GM18868 (cell line): ENCODE data around the gene LMBR1L.
"Not testable (repeated sequence)": the region's sequence is repeated elsewhere in the genome, so short reads cannot be mapped to it uniquely, and the experiment has no call there.

Experiments used
- ATAC-seq: cut with Tn5 transposase; IDR thresholded peaks from one replicate; pipeline ENCODE4 v1.9.1; 2021; ENCODE audit warnings: mild to moderate bottlenecking, moderate library complexity; ENCODE audit not compliant: unreplicated experiment

Gene LMBR1L, protein sequence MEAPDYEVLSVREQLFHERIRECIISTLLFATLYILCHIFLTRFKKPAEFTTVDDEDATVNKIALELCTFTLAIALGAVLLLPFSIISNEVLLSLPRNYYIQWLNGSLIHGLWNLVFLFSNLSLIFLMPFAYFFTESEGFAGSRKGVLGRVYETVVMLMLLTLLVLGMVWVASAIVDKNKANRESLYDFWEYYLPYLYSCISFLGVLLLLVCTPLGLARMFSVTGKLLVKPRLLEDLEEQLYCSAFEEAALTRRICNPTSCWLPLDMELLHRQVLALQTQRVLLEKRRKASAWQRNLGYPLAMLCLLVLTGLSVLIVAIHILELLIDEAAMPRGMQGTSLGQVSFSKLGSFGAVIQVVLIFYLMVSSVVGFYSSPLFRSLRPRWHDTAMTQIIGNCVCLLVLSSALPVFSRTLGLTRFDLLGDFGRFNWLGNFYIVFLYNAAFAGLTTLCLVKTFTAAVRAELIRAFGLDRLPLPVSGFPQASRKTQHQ

GRCh38 chr12:49110464-49111155 lies at the start of gene LMBR1L:
Gene LMBR1L (minus strand): TSS chr12:49110847. CDS start chr12:49110555, 292 bp downstream.
- ATAC-seq = peak; percentile 98

DNA sequence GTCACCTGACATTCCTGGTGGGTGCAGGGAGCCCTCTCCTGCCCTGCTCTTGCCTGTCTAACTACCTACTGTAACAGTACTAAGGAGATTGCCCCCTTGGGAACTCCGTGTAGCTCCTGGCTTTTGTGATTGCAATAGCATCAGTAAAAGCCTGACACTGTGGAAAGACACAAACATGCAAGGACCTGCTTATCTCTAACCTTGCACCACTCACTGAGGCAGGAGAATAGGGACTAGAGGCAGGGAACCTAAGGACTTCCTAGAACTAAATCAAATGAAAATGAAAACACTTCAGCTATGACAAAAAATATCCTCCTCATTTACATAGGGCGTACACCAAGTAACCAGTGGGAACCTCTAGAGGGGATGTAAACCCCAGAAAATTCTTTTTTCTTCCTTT lies 49.8 kb upstream of the LMBR1L start:
- ATAC-seq = no peak

- no peak for ATAC-seq
These were observed 43.6 kb upstream of the LMBR1L start for GRCh38 chr12:49154221-49154620.

GRCh38 chr12:49147384-49147783 lies 36.7 kb upstream of the LMBR1L start:
- ATAC-seq = no peak

DNA sequence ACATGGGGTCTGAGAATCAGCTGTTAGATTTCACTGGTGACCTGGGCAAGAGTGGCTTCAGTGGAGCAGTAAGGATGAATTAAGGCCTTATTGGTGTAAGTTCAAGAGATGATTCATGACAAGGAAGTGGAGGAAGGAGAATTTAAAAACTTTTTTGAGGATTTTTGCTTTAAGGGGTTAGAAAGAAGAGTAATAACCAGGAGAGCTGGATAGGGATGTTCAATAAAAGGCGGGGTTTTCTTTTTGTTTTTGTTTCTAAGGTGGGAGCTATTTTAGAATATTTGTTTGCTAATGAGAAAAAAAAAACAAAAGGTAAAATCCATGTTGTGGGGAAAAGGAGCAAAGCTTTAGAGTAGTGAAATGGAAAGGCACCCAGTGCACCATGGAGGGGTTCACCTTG lies 35.8 kb upstream of the LMBR1L start:
- ATAC-seq = no peak

DNA sequence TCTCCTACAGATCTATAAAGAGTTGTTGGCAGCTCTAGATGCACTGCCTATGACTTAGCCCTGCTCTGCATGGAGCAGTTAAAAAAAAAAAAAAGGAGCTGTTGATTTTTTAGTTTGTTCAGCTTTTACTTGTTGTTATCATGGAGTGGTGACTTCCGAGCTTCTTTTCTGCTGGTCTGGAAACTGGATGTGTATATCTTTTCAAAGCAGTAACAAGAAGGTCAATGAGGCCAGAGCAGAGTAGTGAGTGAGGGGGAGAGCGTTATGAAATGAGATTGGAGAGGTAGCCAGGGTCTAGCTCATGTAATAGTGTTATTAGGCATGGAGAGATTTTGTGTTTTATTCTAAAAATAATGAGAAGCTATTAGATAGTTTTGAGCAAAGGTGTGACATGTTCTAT lies 33.7 kb upstream of the LMBR1L start:
- ATAC-seq = no peak

DNA sequence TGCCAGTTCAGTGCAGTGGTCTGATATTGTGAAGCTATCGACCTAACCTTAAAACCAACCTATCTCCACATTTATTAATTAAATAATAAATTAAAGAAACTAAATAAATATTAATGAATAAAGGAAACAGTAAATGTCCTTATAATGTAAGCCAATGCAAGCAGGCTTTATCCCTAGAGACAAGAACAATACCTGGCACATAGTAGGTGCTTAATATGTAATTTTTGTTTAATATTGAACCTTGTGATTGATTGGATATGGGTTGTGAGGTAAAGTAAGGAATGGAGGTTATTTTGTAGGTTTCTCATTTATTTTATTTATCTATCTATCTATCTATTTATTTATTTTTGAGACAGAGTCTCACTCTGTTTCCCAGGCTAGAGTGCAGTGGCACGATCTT lies 28.4 kb upstream of the LMBR1L start:
- no peak for ATAC-seq

DNA sequence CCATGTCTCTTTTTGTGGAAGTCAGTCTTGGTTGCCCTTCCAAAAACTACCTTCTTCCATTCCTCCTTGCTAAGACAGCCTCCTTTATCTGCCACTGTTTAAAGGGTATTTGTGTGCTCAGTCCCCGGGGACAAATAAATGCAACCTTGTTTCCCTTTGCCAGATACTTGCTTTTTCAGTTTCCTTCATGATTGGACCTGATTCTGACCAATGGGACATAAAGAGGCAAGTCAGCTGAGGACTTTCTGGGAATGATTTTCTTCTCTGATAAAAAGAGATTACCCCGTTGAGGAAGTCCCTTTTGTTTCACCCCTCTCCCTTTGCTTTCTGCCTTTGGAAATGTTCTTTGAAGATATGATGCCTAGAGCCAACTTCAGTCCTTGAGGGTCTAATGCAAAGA lies 27.9 kb upstream of the LMBR1L start:
- ATAC-seq = no peak

DNA sequence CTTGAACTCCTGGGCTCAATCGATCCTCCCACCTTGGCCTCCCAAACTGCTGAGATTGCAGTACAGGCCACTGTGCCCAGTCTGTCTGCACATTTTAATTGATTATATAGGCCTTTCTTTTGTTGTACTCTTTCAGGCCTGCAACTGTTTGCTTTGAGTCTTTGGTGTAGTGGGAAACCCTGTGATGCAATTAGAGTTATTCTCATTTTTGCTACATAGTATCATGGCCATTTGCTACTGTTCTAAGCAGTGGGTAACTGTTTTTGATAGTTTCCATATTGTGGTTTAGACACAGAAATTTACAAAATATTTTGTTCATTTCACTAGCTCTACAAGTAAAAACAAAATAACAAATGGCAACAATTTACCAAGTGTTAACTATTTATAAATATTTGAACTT lies 26.8 kb upstream of the LMBR1L start:
- no peak for ATAC-seq

- not testable (repeated sequence) for ATAC-seq
These were observed 26.4 kb upstream of the LMBR1L start for GRCh38 chr12:49136997-49137396.

DNA sequence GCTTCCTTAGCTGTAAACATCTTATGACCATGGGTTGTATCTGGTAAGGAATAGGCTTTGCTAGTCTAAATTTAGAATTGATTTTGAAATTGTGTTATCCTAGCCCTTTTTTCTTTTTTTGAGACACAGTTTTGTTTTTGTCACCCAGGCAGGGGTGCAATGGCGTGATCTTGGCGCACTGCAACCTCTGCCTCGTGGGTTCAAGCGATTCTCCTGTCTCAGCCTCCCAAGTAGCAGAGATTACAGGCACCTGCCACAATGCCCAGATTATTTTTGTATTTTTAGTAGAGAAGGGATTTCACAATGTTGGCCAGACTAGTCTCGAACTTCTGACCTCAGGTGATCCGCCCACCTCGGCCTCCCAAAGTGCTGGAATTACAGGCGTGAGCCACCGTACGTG lies 22.9 kb upstream of the LMBR1L start:
- no peak for ATAC-seq

DNA sequence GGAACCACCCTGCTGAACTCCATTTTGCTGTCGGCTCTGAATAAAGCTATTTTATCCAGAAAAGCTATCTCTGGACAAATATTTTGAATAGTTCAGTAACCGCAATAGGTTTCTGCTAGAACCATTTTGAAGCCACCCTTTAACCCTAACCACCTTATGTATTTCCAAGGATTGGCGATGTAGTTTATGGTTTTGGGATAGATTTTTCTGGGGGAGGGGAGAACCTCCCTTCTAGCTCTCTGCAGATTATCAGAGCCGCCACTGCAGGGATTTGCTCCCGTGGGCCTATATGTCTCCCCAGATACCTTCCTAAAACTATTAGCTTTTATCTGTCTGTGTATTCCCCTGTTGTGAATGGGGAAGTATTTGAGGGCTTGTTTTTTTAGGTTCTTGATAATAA lies 22.4 kb upstream of the LMBR1L start:
- ATAC-seq = no peak

GRCh38 chr12:49131894-49132461 lies 21.3 kb upstream of the LMBR1L start:
- no peak for ATAC-seq

- peak; percentile 79 for ATAC-seq
These were observed 20.6 kb upstream of the LMBR1L start, which contains the start of gene TUBA1B for GRCh38 chr12:49131051-49131893. Gene TUBA1B (minus strand): TSS chr12:49131395. CDS start chr12:49131300, 95 bp downstream.

- ATAC-seq = peak; percentile 52
These were observed 19.8 kb upstream of the LMBR1L start for GRCh38 chr12:49130151-49131050.

- ATAC-seq = no peak
These were observed 18.9 kb upstream of the LMBR1L start for GRCh38 chr12:49129332-49130150.

DNA sequence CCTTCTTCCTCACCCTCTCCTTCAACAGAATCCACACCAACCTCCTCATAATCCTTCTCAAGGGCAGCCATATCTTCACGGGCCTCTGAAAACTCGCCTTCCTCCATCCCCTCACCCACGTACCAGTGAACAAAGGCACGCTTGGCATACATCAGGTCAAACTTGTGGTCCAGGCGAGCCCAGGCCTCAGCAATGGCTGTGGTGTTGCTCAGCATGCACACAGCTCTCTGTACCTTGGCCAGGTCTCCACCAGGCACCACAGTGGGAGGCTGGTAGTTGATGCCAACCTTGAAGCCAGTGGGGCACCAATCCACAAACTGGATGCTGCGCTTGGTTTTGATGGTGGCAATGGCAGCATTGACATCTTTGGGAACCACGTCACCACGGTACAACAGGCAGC lies 17.3 kb upstream of the LMBR1L start:
- ATAC-seq = not testable (repeated sequence)

DNA sequence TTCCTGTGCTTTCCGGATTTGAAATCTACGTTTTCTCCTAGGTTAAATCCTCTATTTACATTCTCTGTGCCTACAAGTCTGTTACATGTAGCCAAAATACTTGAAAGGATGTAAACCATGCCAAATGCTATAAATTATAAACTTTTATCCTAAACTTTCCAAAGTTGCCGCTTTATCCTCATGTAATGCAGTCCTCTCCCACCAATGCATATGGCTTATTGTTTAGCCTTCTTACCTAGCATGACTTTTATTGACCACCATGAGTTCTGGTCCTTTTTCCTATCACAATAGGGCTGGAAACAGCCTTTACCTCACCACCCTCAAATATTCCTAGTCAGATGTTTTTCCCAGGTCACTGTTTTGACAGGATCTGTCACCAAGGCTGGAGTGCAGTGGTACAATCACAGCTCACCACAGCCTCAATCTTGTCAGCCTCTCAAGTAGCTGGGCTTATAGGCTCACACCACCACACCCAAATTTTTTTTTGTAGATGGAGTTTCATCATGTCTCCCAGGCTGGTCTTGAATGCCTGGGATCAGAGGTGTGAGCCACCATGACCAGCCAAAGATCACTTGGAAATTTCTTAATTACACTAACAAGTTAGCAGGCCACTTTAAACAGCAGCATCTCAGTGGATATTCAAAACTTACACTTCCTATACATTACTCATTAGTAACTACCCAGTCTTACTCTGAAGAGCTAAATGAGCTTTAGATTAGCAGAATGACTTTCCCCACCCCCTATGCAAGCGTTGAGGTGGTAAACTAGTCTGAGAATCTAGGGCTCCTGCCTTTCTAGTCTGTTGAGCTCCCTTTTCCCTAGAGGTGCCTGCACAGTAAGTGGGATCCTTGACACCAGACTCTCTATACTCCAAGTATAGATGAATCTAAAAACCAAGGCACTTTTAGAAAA lies 16.5 kb upstream of the LMBR1L start:
- no peak for ATAC-seq
